HepG2 (cell line): ENCODE data around the gene SYNGR1. TPM values are rescaled to one million over a fixed set of nuclear protein-coding genes. Genes with fewer than 3 reads are reported as not detected.

ENCODE experiments used
- ATAC-seq: fragments of 200-7000 bp; cut with Tn5 transposase; 3 replicates; pipeline ENCODE4 v1.9.1; 2020; ENCODE audit warnings: mild to moderate bottlenecking, moderate library complexity
- BruUV-seq: library from RNA; stranded (reverse); fragments of 400-500 nt; replicated peaks from 2 replicates; lab custom pipeline; 2021; lab: Mats Ljungman, UMichigan
- CTCF ChIA-PET: fragments of 300-600 bp; formaldehyde crosslinking; extraction: SDS; loops from one replicate; lab custom pipeline; 2021; ENCODE audit warnings: low total read pairs, inconsistent platforms, low intra/inter-chr PET ratio; lab: Yijun Ruan, JAX
- POLR2A ChIA-PET: fragments of 350-600 bp; sonication (Branson Sonifier 250); formaldehyde crosslinking; loops from one replicate; lab custom pipeline; 2020; ENCODE audit warnings: antibody characterized with exemption, inconsistent platforms; lab: Yijun Ruan, JAX
- DNase-seq: peaks from one replicate; pipeline ENCODE4 v3.0.0-alpha.2; 2015; ENCODE audit warnings: low spot score
- FAIRE-seq: peaks from 3 replicates; lab custom pipeline; 2011; peaks lifted over from hg19 to GRCh38; lab: Jason Lieb, UNC
- H2AFZ ChIP-seq: one replicate; pipeline ENCODE4 v1.6.1; 2011; ENCODE audit warnings: low read length, inconsistent platforms
- H3K27ac ChIP-seq: fragments of 300-600 bp; 3 replicates; pipeline ENCODE4 v1.8.0; 2011; ENCODE audit warnings: mixed run types, mild to moderate bottlenecking, mixed read lengths, low read length, inconsistent platforms; ENCODE audit not compliant: insufficient read depth; ENCODE audit errors: extremely low read length
- H3K27me3 ChIP-seq, 2 experiments: fragments of 200-600 bp in 1 of 2; 2 replicates in 1 of 2; 3 replicates in 1 of 2; pipeline versions ENCODE4 v1.6.0 to v1.8.0; 2011; ENCODE audit warnings: low read length in 2 of 2, mild to moderate bottlenecking in 2 of 2, moderate library complexity in 2 of 2, inconsistent platforms in 1 of 2; ENCODE audit not compliant: insufficient read depth in 2 of 2, control insufficient read depth in 1 of 2
- H3K36me3 ChIP-seq, 2 experiments: fragments of 200-600 bp in 1 of 2; replicated peaks in 1 of 2; 2 replicates in 1 of 2; 3 replicates in 1 of 2; pipeline versions ENCODE4 v1.5.1 to v1.8.0; 2011; ENCODE audit warnings: low read length in 2 of 2, inconsistent platforms in 1 of 2; ENCODE audit not compliant: insufficient read depth in 2 of 2, control insufficient read depth in 1 of 2
- H3K4me1 ChIP-seq: 2 replicates; pipeline ENCODE4 v1.5.1; 2012; ENCODE audit warnings: low read length, inconsistent platforms; ENCODE audit not compliant: insufficient read depth
- H3K4me2 ChIP-seq: 2 replicates; pipeline ENCODE4 v1.6.0; 2011; ENCODE audit warnings: low read depth, low read length, inconsistent platforms
- H3K4me3 ChIP-seq, 3 experiments: fragments of 200-600 bp in 1 of 3; sonication (generic), shearing (Covaris generic) in 1 of 3; replicated peaks in 1 of 3; 2 replicates each; pipeline ENCODE4 v1.5.1; 2011 to 2016; ENCODE audit warnings: low read length in 3 of 3, inconsistent platforms in 2 of 3, low read depth in 2 of 3, mild to moderate bottlenecking in 2 of 3, control low read depth in 1 of 3, mixed read lengths in 1 of 3; ENCODE audit not compliant: insufficient read depth in 1 of 3
- H3K79me2 ChIP-seq: one replicate; pipeline ENCODE4 v1.6.1; 2011; ENCODE audit warnings: low read length, inconsistent platforms; ENCODE audit not compliant: insufficient read depth
- H3K9ac ChIP-seq: 2 replicates; pipeline ENCODE4 v1.6.0; 2011; ENCODE audit warnings: mild to moderate bottlenecking, low read depth, low read length, inconsistent platforms; ENCODE audit not compliant: insufficient read depth
- H3K9me3 ChIP-seq: 2 replicates; pipeline ENCODE4 v1.5.1; 2012; ENCODE audit warnings: mild to moderate bottlenecking, low read length
- H4K20me1 ChIP-seq: 2 replicates; pipeline ENCODE4 v1.6.0; 2011; ENCODE audit warnings: inconsistent platforms, mild to moderate bottlenecking, low read length, moderate library complexity; ENCODE audit not compliant: insufficient read depth
- CEBPB ChIP-seq: IDR thresholded peaks from 2 replicates; pipeline ENCODE4 v1.6.1; 2011; ENCODE audit warnings: low read depth, low read length, improper control_type of control experiment, borderline replicate concordance
- HNRNPUL1 ChIP-seq: fragments of 200-400 bp; formaldehyde crosslinking; IDR thresholded peaks from 2 replicates; pipeline ENCODE4 v1.6.1; 2017; ENCODE audit warnings: low read depth, mild to moderate bottlenecking, low read length, moderate library complexity
- MIXL1 ChIP-seq: IDR thresholded peaks from 2 replicates; pipeline ENCODE4 v1.6.1; 2016
- NONO ChIP-seq, 2 experiments: fragments of 450-650 bp in 1 of 2; sonication (generic) in 1 of 2; formaldehyde crosslinking in 1 of 2; IDR thresholded peaks in 1 of 2; conservative IDR thresholded peaks in 1 of 2; 2 replicates each; pipeline versions ENCODE4 v1.6.1 to v1.8.0; 2017 to 2022; ENCODE audit warnings: mild to moderate bottlenecking in 1 of 2, missing genetic modification reagents in 1 of 2, moderate library complexity in 1 of 2
- NR3C1 ChIP-seq: sonication (generic); formaldehyde crosslinking; IDR thresholded peaks from 2 replicates; pipeline ENCODE4 v1.4.0; 2020; ENCODE audit warnings: missing genetic modification reagents
- ZSCAN30 ChIP-seq: sonication (generic); formaldehyde crosslinking; IDR thresholded peaks from 2 replicates; pipeline ENCODE4 v1.5.0; 2020; ENCODE audit warnings: mild to moderate bottlenecking, missing genetic modification reagents
- WGBS: methylation state at CpG from one replicate; pipeline ENCODE4 v1.1.6; 2017; ENCODE audit warnings: low lambda C conversion rate; 5-methylcytosine and 5-hydroxymethylcytosine counted together
- in situ Hi-C: cut with HindIII; loops from 2 replicates; pipeline ENCODE4 v1.10.0; 2017; ENCODE audit warnings: low pct_unique_long_range_greater_than_20kb; ENCODE audit not compliant: extremely low pct_ligation_motif_present
- intact Hi-C: fragments of 100-400 bp; cut with micrococcal nuclease; formaldehyde crosslinking; loops from one replicate; pipeline ENCODE4 v1.10.0; 2022; ENCODE audit not compliant: unreplicated experiment
- polyA plus RNA-seq, 8 experiments: library from polyadenylated mRNA; depleted of rRNA in 3 of 8; stranded (reverse) in 7 of 8; unstranded in 1 of 8; fragments of >200 nt; fragmentation: Illumina TruSeq in 4 of 8; extraction: Trizol in 4 of 8; gene quantifications; 2 replicates each; pipeline versions ENCODE4 v1.2.1 to v1.2.3, GENCODE V29; 2011 to 2016; ENCODE audit warnings: low read depth in 4 of 8, missing spikeins in 1 of 8, mixed read lengths in 1 of 8; ENCODE audit not compliant: insufficient read depth in 1 of 8
- total RNA-seq, 5 experiments: library from RNA; depleted of rRNA; stranded (reverse); fragments of >200 nt; fragmentation: Illumina TruSeq; extraction: Trizol; gene quantifications; 2 replicates each; pipeline ENCODE4 v1.2.3, GENCODE V29; 2016; ENCODE audit warnings: low read depth in 1 of 5
- TF ChIP-seq, protein P1 (sequence below): sonication (generic); formaldehyde crosslinking; IDR thresholded peaks from 2 replicates; pipeline ENCODE4 v1.4.0; 2020; ENCODE audit warnings: missing genetic modification reagents
- TF ChIP-seq, protein P2 (sequence below): sonication (generic); formaldehyde crosslinking; IDR thresholded peaks from 2 replicates; pipeline ENCODE4 v1.5.0; 2020; ENCODE audit warnings: mild to moderate bottlenecking, missing genetic modification reagents
- TF ChIP-seq, protein P3 (sequence below): IDR thresholded peaks from 2 replicates; pipeline ENCODE4 v1.6.1; 2016; ENCODE audit warnings: low read depth, missing genetic modification reagents, missing compliant biosample characterization

Gene SYNGR1
- total and polyA plus RNA-seq, 2 of the 13 experiments (the other 11 are each of a cell fraction or from before 2014, with no cell fraction given) = 0.27 to 2.7 TPM

DNA sequence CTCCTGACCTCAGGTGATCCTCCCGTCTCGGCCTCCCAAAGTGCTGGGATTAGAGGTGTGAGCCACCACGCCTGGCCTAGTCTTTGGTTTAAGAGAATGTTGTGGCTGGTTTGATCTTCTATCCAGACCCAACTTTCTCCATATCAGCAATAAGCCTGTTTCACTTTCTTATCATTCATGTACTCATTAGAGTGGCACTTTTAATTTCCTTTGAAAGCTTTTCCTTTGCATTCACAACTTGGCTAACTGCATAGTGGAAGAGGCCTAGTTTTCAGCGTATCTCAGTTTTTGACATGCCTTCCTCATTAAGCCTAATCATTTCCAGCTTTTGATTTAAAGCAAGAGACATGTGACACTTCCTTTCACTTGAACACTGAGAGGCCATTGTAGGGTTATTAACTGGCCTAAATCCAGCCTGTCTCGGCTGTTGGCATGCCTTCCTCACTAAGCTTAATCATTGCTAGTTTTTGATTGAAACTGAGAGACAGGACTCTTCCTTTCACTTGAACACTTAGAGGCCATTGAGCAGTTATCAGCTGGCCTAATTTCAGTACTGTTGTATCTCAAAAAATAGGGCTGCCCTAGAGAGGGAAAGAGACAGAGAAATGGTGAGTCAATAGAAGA lies 17.2 kb upstream of the SYNGR1 start:
- CTCF ChIA-PET = no interaction called here
- Histone ChIP-seq H3K79me2 (no peaks in the 10 kb centered on the region), H3K36me3 (no peaks in the 10 kb centered on the region), H2AFZ (no peak overlapping the region), H3K4me3 (no peak overlapping the region), H3K27me3 (0 out of 5 replicates have a peak, but pooled peaks cover 0 to 2% of the 10 kb centered on the region in 2 experiments), H3K4me2 (peak overlapping the region; percentile 20; the same call in 1 of the 2 replicates), H3K27ac (no peak overlapping the region), H3K4me1 (peaks cover 31% of the 10 kb centered on the region), H4K20me1 (no peaks in the 10 kb centered on the region), H3K9ac (no peak overlapping the region), H3K9me3 (no peaks in the 10 kb centered on the region)
- FAIRE-seq (peak; percentile 40), ATAC-seq (peak; percentile 29; the same call in 1 of the 3 replicates), DNase-seq (no peak)
- POLR2A ChIA-PET = interaction anchor here (4.9 kb wide), 1 partner anchor 14 kb away, joined by 67 read pairs; the partner anchor contains the start of gene RPL3
- TF ChIP-seq, protein P1, sequence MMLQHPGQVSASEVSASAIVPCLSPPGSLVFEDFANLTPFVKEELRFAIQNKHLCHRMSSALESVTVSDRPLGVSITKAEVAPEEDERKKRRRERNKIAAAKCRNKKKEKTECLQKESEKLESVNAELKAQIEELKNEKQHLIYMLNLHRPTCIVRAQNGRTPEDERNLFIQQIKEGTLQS (CRISPR knock-in tag) = no peak
- TF ChIP-seq, protein P2, sequence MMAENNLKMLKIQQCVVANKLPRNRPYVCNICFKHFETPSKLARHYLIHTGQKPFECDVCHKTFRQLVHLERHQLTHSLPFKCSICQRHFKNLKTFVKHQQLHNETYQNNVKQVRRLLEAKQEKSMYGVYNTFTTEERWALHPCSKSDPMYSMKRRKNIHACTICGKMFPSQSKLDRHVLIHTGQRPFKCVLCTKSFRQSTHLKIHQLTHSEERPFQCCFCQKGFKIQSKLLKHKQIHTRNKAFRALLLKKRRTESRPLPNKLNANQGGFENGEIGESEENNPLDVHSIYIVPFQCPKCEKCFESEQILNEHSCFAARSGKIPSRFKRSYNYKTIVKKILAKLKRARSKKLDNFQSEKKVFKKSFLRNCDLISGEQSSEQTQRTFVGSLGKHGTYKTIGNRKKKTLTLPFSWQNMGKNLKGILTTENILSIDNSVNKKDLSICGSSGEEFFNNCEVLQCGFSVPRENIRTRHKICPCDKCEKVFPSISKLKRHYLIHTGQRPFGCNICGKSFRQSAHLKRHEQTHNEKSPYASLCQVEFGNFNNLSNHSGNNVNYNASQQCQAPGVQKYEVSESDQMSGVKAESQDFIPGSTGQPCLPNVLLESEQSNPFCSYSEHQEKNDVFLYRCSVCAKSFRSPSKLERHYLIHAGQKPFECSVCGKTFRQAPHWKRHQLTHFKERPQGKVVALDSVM (CRISPR knock-in tag) = peak; percentile 44; the same call in 1 of the 2 replicates
- TF ChIP-seq NR3C1 (CRISPR knock-in tag) = no peak
- intact Hi-C loops = no loop called here
- no TSS peak for BruUV-seq
- WGBS = 22% methylated on average over 5 of the region's 5 CpGs
- in situ Hi-C loops = no loop called here

DNA sequence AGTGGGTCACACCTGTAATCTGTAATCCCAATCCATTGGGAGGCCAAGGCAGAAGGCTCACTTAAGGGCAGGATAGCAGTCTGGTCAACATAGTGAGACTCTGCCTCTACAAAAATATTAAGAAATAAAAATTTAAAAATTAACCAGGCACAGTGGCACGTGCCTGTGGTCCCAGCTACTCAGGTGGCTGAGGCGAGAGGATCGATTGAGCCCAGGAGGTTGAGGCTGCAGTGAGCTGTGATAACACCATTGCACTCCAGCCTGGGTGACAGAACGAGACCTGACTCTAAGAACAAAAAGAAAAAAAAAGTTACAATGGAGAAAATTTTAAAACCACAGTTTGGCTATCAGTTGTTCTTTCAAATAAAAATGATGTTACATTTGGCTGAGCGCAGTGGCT lies 13.4 kb upstream of the SYNGR1 start:
- Histone ChIP-seq H3K9me3 (no peaks in the 10 kb centered on the region), H3K9ac (no peak overlapping the region), H3K4me3 (no peak overlapping the region), H3K27ac (no peak overlapping the region), H3K27me3 (no peaks in the 10 kb centered on the region), H4K20me1 (no peaks in the 10 kb centered on the region), H3K4me1 (peaks cover 29% of the 10 kb centered on the region), H3K36me3 (no peaks in the 10 kb centered on the region), H2AFZ (no peak overlapping the region), H3K4me2 (no peak overlapping the region), H3K79me2 (no peaks in the 10 kb centered on the region)
- BruUV-seq = no TSS peak
- in situ Hi-C loops (no loop called here), intact Hi-C loops (no loop called here)
- FAIRE-seq = no peak
- WGBS = 21% methylated on average over 5 of the region's 5 CpGs
- ChIA-PET POLR2A (interaction anchor here (1.3 kb wide), 1 partner anchor 18 kb away, joined by 4 read pairs; no protein-coding TSS in a partner anchor), CTCF (no interaction called here)
- no peak for ATAC-seq
- no peak for DNase-seq
- TF ChIP-seq MIXL1 (CRISPR knock-in tag) (no peak), ZSCAN30 (no peak), CEBPB (no peak), NONO (IDR thresholded peaks at IDR 0.05) (no peak), NONO (CRISPR knock-in tag; conservative IDR thresholded peaks at IDR 0.05) (no peak), HNRNPUL1 (no peak)
- TF ChIP-seq, protein P3, sequence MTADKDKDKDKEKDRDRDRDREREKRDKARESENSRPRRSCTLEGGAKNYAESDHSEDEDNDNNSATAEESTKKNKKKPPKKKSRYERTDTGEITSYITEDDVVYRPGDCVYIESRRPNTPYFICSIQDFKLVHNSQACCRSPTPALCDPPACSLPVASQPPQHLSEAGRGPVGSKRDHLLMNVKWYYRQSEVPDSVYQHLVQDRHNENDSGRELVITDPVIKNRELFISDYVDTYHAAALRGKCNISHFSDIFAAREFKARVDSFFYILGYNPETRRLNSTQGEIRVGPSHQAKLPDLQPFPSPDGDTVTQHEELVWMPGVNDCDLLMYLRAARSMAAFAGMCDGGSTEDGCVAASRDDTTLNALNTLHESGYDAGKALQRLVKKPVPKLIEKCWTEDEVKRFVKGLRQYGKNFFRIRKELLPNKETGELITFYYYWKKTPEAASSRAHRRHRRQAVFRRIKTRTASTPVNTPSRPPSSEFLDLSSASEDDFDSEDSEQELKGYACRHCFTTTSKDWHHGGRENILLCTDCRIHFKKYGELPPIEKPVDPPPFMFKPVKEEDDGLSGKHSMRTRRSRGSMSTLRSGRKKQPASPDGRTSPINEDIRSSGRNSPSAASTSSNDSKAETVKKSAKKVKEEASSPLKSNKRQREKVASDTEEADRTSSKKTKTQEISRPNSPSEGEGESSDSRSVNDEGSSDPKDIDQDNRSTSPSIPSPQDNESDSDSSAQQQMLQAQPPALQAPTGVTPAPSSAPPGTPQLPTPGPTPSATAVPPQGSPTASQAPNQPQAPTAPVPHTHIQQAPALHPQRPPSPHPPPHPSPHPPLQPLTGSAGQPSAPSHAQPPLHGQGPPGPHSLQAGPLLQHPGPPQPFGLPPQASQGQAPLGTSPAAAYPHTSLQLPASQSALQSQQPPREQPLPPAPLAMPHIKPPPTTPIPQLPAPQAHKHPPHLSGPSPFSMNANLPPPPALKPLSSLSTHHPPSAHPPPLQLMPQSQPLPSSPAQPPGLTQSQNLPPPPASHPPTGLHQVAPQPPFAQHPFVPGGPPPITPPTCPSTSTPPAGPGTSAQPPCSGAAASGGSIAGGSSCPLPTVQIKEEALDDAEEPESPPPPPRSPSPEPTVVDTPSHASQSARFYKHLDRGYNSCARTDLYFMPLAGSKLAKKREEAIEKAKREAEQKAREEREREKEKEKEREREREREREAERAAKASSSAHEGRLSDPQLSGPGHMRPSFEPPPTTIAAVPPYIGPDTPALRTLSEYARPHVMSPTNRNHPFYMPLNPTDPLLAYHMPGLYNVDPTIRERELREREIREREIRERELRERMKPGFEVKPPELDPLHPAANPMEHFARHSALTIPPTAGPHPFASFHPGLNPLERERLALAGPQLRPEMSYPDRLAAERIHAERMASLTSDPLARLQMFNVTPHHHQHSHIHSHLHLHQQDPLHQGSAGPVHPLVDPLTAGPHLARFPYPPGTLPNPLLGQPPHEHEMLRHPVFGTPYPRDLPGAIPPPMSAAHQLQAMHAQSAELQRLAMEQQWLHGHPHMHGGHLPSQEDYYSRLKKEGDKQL = no peak
